Thoracic aorta (tissue), 2 donors: Measurements from ENCODE around the gene ADARB2. TPM values are rescaled to one million over a fixed set of nuclear protein-coding genes. Genes with fewer than 3 reads are reported as not detected.
"Not testable (repeated sequence)": the region's sequence is repeated elsewhere in the genome, so short reads cannot be mapped to it uniquely, and the experiment has no call there.

Source experiments
- ATAC-seq: fragments of 150-250 bp; one replicate; pipeline ENCODE4 v1.8.0; 2017; ENCODE audit warnings: low read depth; ENCODE audit not compliant: insufficient number of reproducible peaks, low FRiP score
- DNase-seq: peaks from one replicate; pipeline ENCODE4 v3.0.0-alpha.2; 2020; ENCODE audit warnings: low spot score
- H3K27ac ChIP-seq, 2 donors: fragments of 200-600 bp; sonication (generic); 1 replicate in 1 of 2; 2 replicates in 1 of 2; pipeline ENCODE4 v1.5.1; 2016; ENCODE audit warnings: mild to moderate bottlenecking in 2 of 2, moderate library complexity in 2 of 2
- H3K27me3 ChIP-seq: fragments of 200-600 bp; sonication (generic); replicated peaks from 2 replicates; pipeline ENCODE4 v1.6.0; 2016; ENCODE audit warnings: mild to moderate bottlenecking; ENCODE audit not compliant: insufficient read depth
- H3K36me3 ChIP-seq: fragments of 200-600 bp; sonication (generic); one replicate; pipeline ENCODE4 v1.5.1; 2016
- H3K4me1 ChIP-seq, 2 donors: fragments of 200-600 bp; sonication (generic); 1 replicate in 1 of 2; 2 replicates in 1 of 2; pipeline versions ENCODE4 v1.5.1 to v1.6.0; 2016; ENCODE audit warnings: low read depth in 2 of 2, mild to moderate bottlenecking in 1 of 2; ENCODE audit not compliant: control insufficient read depth in 1 of 2
- H3K4me3 ChIP-seq: fragments of 200-600 bp; sonication (generic); 2 replicates; pipeline ENCODE4 v1.5.1; 2016; ENCODE audit warnings: mild to moderate bottlenecking
- H3K9me3 ChIP-seq: fragments of 200-600 bp; sonication (generic); 2 replicates; pipeline ENCODE4 v1.5.1; 2016
- CTCF ChIP-seq: fragments of 200-600 bp; sonication (generic); IDR thresholded peaks from one replicate; pipeline ENCODE4 v1.5.1; 2019; ENCODE audit warnings: antibody characterized with exemption
- total RNA-seq, 2 donors: library from RNA; depleted of rRNA; stranded (reverse); fragments of >200 nt; gene quantifications; one replicate each; pipeline versions ENCODE4 v1.1.0 to v1.2.3, GENCODE V29; 2016

ADARB2 gene
- total RNA-seq, 2 donors from 2014 or later, result 0.71 to 3.1 TPM

DNA sequence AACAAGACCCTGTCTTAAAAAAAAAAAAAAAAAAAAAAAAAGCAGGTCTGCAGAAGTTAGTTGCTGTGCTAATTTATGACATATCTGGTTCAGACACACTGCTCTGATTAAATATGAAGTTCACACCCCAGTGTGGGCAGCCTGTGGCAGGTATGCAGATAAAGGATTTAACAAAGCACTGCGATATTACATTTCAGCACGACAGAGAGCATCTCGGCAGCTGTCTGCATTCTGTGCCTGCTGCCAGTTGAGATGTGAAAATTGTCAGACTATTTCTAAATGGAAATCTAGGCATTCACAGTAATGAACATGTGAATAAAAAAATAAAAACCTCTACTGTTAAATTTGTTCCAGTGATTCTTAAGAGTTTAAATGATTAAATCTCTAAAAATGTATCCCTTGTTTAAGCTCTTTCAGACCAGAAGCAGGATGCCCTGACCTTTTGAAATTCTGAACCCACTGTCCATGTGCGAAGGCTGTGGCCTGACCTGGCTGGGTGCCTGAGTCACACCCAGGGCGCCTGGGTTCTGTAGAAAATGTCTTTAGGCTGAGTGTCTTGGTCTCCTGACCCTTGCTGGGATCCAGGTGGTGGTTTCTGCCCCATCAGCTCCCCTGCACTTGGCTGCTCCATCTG lies 408.2 kb downstream of the ADARB2 start:
- DNase-seq (no peak), ATAC-seq (no peak)
- Histone ChIP-seq H3K27me3 (no peaks in the 10 kb centered on the region), H3K4me3 (no peak overlapping the region), H3K36me3 (no peaks in the 10 kb centered on the region), H3K9me3 (no peaks in the 10 kb centered on the region), H3K4me1 (no peaks in the 10 kb centered on the region), H3K27ac (no peak overlapping the region)
- TF ChIP-seq CTCF, result no peak

DNA sequence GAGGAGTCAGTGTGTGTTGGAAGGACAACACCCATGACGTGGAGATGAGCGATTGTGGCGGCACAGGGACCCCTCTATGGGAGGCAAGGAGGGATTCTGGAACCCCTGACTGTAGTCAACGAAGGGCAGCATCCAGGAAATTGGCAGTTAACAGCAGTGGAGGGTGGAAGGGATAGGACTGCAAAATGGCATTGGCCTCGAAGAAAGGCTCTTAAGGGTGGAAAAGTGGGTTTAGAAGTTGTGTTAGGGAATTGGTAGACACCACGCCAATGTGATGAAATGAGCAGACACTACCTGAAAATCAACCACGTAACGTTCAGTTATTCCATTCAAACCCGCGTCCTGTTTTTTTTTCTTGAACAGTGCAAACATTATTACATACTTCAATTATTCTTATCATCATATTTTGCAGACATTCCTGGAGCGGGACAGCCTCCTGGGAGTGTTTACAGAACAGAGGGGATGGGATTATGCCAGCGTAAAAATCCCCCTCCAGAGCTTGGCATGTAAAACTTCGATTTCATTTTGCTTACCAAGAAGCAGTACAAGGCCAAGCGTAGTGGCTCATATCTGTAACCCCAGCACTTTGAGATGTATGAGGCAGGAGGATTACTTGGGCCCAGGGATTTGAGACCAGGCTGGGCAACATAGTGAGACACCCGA lies 409.0 kb downstream of the ADARB2 start:
- H3K27ac ChIP-seq, result no peak overlapping the region
- no peak for DNase-seq
- H3K4me3 ChIP-seq, result no peak overlapping the region
- H3K27me3 ChIP-seq, result no peaks in the 10 kb centered on the region
- H3K36me3 ChIP-seq, result no peaks in the 10 kb centered on the region
- TF ChIP-seq CTCF, result no peak
- ATAC-seq, result no peak
- H3K4me1 ChIP-seq, result no peaks in the 10 kb centered on the region
- H3K9me3 ChIP-seq, result no peaks in the 10 kb centered on the region

DNA sequence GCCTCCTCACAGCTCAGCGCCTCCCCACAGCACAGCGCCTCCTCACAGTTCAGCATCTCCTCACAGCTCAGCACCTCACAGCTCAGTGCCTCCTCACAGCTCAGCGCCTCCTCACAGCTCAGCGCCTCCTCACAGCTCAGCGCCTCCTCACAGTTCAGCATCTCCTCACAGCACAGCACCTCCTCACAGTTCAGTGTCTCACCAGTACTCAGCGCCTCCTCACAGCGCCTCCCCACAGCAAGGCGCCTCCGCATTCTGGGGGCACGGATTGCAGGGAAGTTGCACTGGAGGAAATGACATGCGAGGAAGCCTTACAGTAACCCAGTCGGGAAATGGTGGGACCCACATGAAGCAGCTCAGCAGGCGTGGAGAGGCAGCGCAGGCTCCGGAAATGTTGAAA lies 409.6 kb downstream of the ADARB2 start:
- H3K9me3 ChIP-seq, result no peaks in the 10 kb centered on the region
- no peaks in the 10 kb centered on the region for H3K27me3 ChIP-seq
- no peak overlapping the region for H3K27ac ChIP-seq
- H3K36me3 ChIP-seq, result no peaks in the 10 kb centered on the region
- DNase-seq, result no peak
- no peaks in the 10 kb centered on the region for H3K4me1 ChIP-seq
- ATAC-seq, result no peak
- TF ChIP-seq CTCF, result no peak
- no peak overlapping the region for H3K4me3 ChIP-seq

- not testable (repeated sequence) for ATAC-seq, H3K4me3 ChIP-seq, H3K9me3 ChIP-seq, DNase-seq, H3K4me1 ChIP-seq, H3K27me3 ChIP-seq, H3K36me3 ChIP-seq, H3K27ac ChIP-seq
These were observed 410.8 kb downstream of the ADARB2 start for GRCh38 chr10:1326514-1326913.

DNA sequence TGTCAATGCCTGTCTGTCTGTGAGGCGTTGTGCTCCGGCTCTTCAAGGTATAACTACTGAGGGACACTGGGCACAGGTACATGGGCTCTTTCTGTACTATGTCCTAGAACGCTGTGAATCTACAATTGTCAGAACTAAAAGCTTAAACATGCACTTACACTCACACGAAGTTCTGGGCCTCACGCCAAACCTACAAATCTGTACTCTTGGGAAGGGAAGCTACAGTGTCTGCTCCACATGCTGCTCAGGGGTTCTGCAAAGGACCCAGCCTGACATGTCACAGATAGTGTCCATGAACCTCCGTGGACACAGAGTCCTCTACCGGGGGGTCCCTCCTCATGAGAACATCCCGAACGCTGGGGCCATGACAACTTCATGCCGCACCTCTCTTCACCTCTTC lies 412.4 kb downstream of the ADARB2 start:
- Histone ChIP-seq H3K36me3 (no peaks in the 10 kb centered on the region), H3K9me3 (no peaks in the 10 kb centered on the region), H3K27ac (no peak overlapping the region), H3K27me3 (no peaks in the 10 kb centered on the region), H3K4me1 (no peaks in the 10 kb centered on the region), H3K4me3 (no peak overlapping the region)
- TF ChIP-seq CTCF, result no peak
- ATAC-seq, result no peak
- DNase-seq, result no peak
